GM12864 (cell line): ENCODE results near the gene ADGRG3.

ENCODE experiments used
- DNase-seq: peaks from one replicate; pipeline ENCODE4 v3.0.0-alpha.2; 2011; ENCODE audit warnings: low read depth
- H3K4me3 ChIP-seq: 2 replicates; pipeline ENCODE4 v1.5.1; 2011; ENCODE audit warnings: mild to moderate bottlenecking, low read depth, low read length, control low read depth
- TF ChIP-seq, protein P1 (sequence below): IDR thresholded peaks from 2 replicates; pipeline ENCODE4 v1.5.1; 2011; ENCODE audit warnings: low read depth, mild to moderate bottlenecking, moderate library complexity, low read length, control low read depth, inconsistent platforms; ENCODE audit errors: missing control alignments

ADGRG3 gene

DNA sequence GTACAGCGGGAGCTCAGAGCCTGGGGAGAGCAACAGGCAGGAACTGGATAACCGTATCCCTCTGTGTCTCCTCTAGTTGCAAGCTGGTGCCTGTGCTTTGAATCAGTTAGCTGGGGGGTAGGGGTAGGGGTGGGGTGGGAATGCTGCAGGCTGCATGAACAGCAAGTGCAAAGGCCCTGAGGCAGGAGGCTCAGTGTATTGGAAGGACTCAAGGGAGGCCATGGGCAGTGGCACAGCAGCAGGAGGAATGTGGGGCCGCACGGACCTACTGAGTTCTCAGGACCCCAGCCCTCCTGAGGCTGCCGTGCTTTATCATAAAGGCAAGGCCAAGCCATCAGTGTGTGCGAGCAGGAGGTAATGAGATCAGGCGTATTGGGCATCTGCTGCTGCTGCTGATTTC lies 70.7 kb downstream of the ADGRG3 start:
- no peak for DNase-seq
- TF ChIP-seq, protein P1, sequence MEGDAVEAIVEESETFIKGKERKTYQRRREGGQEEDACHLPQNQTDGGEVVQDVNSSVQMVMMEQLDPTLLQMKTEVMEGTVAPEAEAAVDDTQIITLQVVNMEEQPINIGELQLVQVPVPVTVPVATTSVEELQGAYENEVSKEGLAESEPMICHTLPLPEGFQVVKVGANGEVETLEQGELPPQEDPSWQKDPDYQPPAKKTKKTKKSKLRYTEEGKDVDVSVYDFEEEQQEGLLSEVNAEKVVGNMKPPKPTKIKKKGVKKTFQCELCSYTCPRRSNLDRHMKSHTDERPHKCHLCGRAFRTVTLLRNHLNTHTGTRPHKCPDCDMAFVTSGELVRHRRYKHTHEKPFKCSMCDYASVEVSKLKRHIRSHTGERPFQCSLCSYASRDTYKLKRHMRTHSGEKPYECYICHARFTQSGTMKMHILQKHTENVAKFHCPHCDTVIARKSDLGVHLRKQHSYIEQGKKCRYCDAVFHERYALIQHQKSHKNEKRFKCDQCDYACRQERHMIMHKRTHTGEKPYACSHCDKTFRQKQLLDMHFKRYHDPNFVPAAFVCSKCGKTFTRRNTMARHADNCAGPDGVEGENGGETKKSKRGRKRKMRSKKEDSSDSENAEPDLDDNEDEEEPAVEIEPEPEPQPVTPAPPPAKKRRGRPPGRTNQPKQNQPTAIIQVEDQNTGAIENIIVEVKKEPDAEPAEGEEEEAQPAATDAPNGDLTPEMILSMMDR, result no peak
- no peak overlapping the region for H3K4me3 ChIP-seq
